ENCODE results near the gene HDAC6.

Gene HDAC6

DNA sequence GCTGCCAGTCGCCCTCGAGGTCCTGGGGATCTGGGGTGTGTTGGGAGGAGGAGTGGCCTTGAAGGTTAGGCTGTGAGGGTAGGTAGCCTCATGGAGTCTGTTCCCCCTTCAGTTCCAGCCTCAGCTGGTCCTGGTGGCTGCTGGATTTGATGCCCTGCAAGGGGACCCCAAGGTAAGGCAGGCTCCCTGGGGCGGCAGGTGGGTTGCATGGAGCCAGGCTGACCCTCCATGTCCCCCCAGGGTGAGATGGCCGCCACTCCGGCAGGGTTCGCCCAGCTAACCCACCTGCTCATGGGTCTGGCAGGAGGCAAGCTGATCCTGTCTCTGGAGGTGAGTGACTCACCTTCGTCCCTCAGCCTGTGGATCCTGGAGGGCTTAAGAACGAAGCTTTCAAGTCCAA is 12.9 kb downstream of the HDAC6 start:
- no peak overlapping the region for H4K91ac ChIP-seq (ENCODE audit: low read depth, low read length)
- no peak overlapping the region for H3K4ac ChIP-seq (ENCODE audit: low read depth, low read length)

GRCh38 chrX:48815266-48815665 is 13.4 kb downstream of the HDAC6 start:
- WGBS (ENCODE audit: extremely low coverage, insufficient coverage, insufficient read length): no CpG with 5 or more reads among the region's 8 CpGs
- Histone ChIP-seq H2BK5ac (ENCODE audit: low read depth, low read length, poor library complexity) (no peak overlapping the region), H4K8ac (ENCODE audit: low read depth, low read length) (no peak overlapping the region), H3K14ac (ENCODE audit: low read length) (no peak overlapping the region), H3K27ac (ENCODE audit: low read depth, low read length) (no peak overlapping the region), H4K91ac (ENCODE audit: low read depth, low read length) (no peak overlapping the region), H3K4me2 (ENCODE audit: low read length) (no peak overlapping the region), H3K4ac (ENCODE audit: low read depth, low read length) (no peak overlapping the region), H3K36me3 (ENCODE audit: control insufficient read depth in 1 of 2, insufficient read depth in 2 of 2, low read length in 2 of 2) (peaks cover 47 to 54% of the 10 kb centered on the region in 2 experiments), H3K79me2 (ENCODE audit: control insufficient read depth, insufficient read depth, low read length, poor library complexity) (no peaks in the 10 kb centered on the region), H2BK12ac (ENCODE audit: low read length) (no peak overlapping the region), H3K79me1 (ENCODE audit: low read length) (no peaks in the 10 kb centered on the region), H4K12ac (ENCODE audit: low read depth, low read length) (no peak overlapping the region), H3K9ac (ENCODE audit: low read length) (no peak overlapping the region), H2BK120ac (ENCODE audit: insufficient read depth, low read length, poor library complexity) (no peak overlapping the region), H3K18ac (ENCODE audit: low read length) (no peak overlapping the region), H3K4me3 (ENCODE audit: low read depth, low read length) (no peak overlapping the region), H3K27me3 (ENCODE audit: insufficient read depth, low read length) (no peaks in the 10 kb centered on the region), H3K23ac (ENCODE audit: low read length) (no peak overlapping the region), H3K9me3 (ENCODE audit: insufficient read depth, low read depth, low read length) (no peaks in the 10 kb centered on the region), H3K4me1 (ENCODE audit: control insufficient read depth in 1 of 2, insufficient read depth in 2 of 2, low read length in 2 of 2) (no peaks in the 10 kb centered on the region), H2AK5ac (ENCODE audit: low read length) (no peak overlapping the region), H2AFZ (ENCODE audit: insufficient read depth, low read length, poor library complexity) (no peak overlapping the region)
- DNase-seq: no peak

More for the DNA sequence above, 12.9 kb downstream of the HDAC6 start:
- no peak overlapping the region for H2BK12ac ChIP-seq (ENCODE audit: low read length)
- no CpG with 5 or more reads among the region's 8 CpGs for WGBS (ENCODE audit: extremely low coverage, insufficient coverage, insufficient read length)
- no peak overlapping the region for H3K4me2 ChIP-seq (ENCODE audit: low read length)
- no peak overlapping the region for H2BK120ac ChIP-seq (ENCODE audit: insufficient read depth, low read length, poor library complexity)
- no peak overlapping the region for H4K12ac ChIP-seq (ENCODE audit: low read depth, low read length)
- no peak overlapping the region for H3K27ac ChIP-seq (ENCODE audit: low read depth, low read length)
- H3K79me2 ChIP-seq (ENCODE audit: control insufficient read depth, insufficient read depth, low read length, poor library complexity): no peaks in the 10 kb centered on the region
- H3K14ac ChIP-seq (ENCODE audit: low read length): no peak overlapping the region
- no peaks in the 10 kb centered on the region for H3K4me1 ChIP-seq (ENCODE audit: control insufficient read depth in 1 of 2, insufficient read depth in 2 of 2, low read length in 2 of 2)
- H3K4me3 ChIP-seq (ENCODE audit: low read depth, low read length): no peak overlapping the region
- DNase-seq: peak in 1 of 2 donors; percentile 13
- no peak overlapping the region for H3K9ac ChIP-seq (ENCODE audit: low read length)
- H2BK5ac ChIP-seq (ENCODE audit: low read depth, low read length, poor library complexity): no peak overlapping the region
- H4K8ac ChIP-seq (ENCODE audit: low read depth, low read length): no peak overlapping the region
- H3K27me3 ChIP-seq (ENCODE audit: insufficient read depth, low read length): no peaks in the 10 kb centered on the region
- no peak overlapping the region for H3K18ac ChIP-seq (ENCODE audit: low read length)
- no peak overlapping the region for H3K23ac ChIP-seq (ENCODE audit: low read length)
- peaks cover 44 to 50% of the 10 kb centered on the region in 2 experiments for H3K36me3 ChIP-seq (ENCODE audit: control insufficient read depth in 1 of 2, insufficient read depth in 2 of 2, low read length in 2 of 2)
- no peak overlapping the region for H2AK5ac ChIP-seq (ENCODE audit: low read length)
- no peak overlapping the region for H2AFZ ChIP-seq (ENCODE audit: insufficient read depth, low read length, poor library complexity)
- no peaks in the 10 kb centered on the region for H3K9me3 ChIP-seq (ENCODE audit: insufficient read depth, low read depth, low read length)
- no peaks in the 10 kb centered on the region for H3K79me1 ChIP-seq (ENCODE audit: low read length)

GRCh38 chrX:48816014-48816810 is 14.3 kb downstream of the HDAC6 start:
- H3K36me3 ChIP-seq (ENCODE audit: control insufficient read depth in 1 of 2, insufficient read depth in 2 of 2, low read length in 2 of 2): peaks cover 48 to 54% of the 10 kb centered on the region in 2 experiments
- no peak overlapping the region for H3K14ac ChIP-seq (ENCODE audit: low read length)
- H3K23ac ChIP-seq (ENCODE audit: low read length): no peak overlapping the region
- H3K4me1 ChIP-seq (ENCODE audit: control insufficient read depth in 1 of 2, insufficient read depth in 2 of 2, low read length in 2 of 2): no peaks in the 10 kb centered on the region
- no peak overlapping the region for H3K18ac ChIP-seq (ENCODE audit: low read length)
- no peak overlapping the region for H4K91ac ChIP-seq (ENCODE audit: low read depth, low read length)
- H3K4ac ChIP-seq (ENCODE audit: low read depth, low read length): no peak overlapping the region
- H3K27me3 ChIP-seq (ENCODE audit: insufficient read depth, low read length): no peaks in the 10 kb centered on the region
- H3K4me2 ChIP-seq (ENCODE audit: low read length): no peak overlapping the region
- H4K12ac ChIP-seq (ENCODE audit: low read depth, low read length): no peak overlapping the region
- no peak overlapping the region for H2BK120ac ChIP-seq (ENCODE audit: insufficient read depth, low read length, poor library complexity)
- H3K27ac ChIP-seq (ENCODE audit: low read depth, low read length): no peak overlapping the region
- no peak overlapping the region for H2AK5ac ChIP-seq (ENCODE audit: low read length)
- no peak overlapping the region for H2AFZ ChIP-seq (ENCODE audit: insufficient read depth, low read length, poor library complexity)
- H2BK5ac ChIP-seq (ENCODE audit: low read depth, low read length, poor library complexity): no peak overlapping the region
- no peak overlapping the region for H4K8ac ChIP-seq (ENCODE audit: low read depth, low read length)
- DNase-seq: no peak
- no peaks in the 10 kb centered on the region for H3K79me2 ChIP-seq (ENCODE audit: control insufficient read depth, insufficient read depth, low read length, poor library complexity)
- H3K9me3 ChIP-seq (ENCODE audit: insufficient read depth, low read depth, low read length): no peaks in the 10 kb centered on the region
- WGBS (ENCODE audit: extremely low coverage, insufficient coverage, insufficient read length): no CpG with 5 or more reads among the region's 18 CpGs
- H2BK12ac ChIP-seq (ENCODE audit: low read length): no peak overlapping the region
- no peak overlapping the region for H3K9ac ChIP-seq (ENCODE audit: low read length)
- no peak overlapping the region for H3K4me3 ChIP-seq (ENCODE audit: low read depth, low read length)
- H3K79me1 ChIP-seq (ENCODE audit: low read length): no peaks in the 10 kb centered on the region

DNA sequence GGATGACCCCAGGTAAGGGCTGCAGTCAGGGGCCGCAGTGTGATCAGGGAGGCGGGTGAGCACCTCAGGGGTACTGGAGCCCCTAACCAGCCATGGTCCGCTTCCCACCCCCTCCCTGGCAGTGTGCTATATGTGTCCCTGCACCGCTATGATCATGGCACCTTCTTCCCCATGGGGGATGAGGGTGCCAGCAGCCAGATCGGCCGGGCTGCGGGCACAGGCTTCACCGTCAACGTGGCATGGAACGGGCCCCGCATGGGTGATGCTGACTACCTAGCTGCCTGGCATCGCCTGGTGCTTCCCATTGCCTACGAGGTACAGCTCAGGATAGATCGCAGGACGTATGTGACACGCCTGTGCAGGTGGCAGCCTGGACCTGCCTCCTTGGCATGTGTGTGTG is 16.2 kb downstream of the HDAC6 start:
- Histone ChIP-seq H3K4ac (ENCODE audit: low read depth, low read length) (no peak overlapping the region), H3K14ac (ENCODE audit: low read length) (no peak overlapping the region), H2BK5ac (ENCODE audit: low read depth, low read length, poor library complexity) (no peak overlapping the region), H3K27me3 (ENCODE audit: insufficient read depth, low read length) (no peaks in the 10 kb centered on the region), H3K4me1 (ENCODE audit: control insufficient read depth in 1 of 2, insufficient read depth in 2 of 2, low read length in 2 of 2) (no peaks in the 10 kb centered on the region), H4K8ac (ENCODE audit: low read depth, low read length) (no peak overlapping the region), H3K79me2 (ENCODE audit: control insufficient read depth, insufficient read depth, low read length, poor library complexity) (no peaks in the 10 kb centered on the region), H3K4me3 (ENCODE audit: low read depth, low read length) (no peak overlapping the region), H2AK5ac (ENCODE audit: low read length) (no peak overlapping the region), H4K12ac (ENCODE audit: low read depth, low read length) (no peak overlapping the region), H3K23ac (ENCODE audit: low read length) (no peak overlapping the region), H3K4me2 (ENCODE audit: low read length) (no peak overlapping the region), H2BK120ac (ENCODE audit: insufficient read depth, low read length, poor library complexity) (no peak overlapping the region), H3K18ac (ENCODE audit: low read length) (no peak overlapping the region), H4K91ac (ENCODE audit: low read depth, low read length) (no peak overlapping the region), H2BK12ac (ENCODE audit: low read length) (no peak overlapping the region), H3K27ac (ENCODE audit: low read depth, low read length) (no peak overlapping the region), H3K9ac (ENCODE audit: low read length) (no peak overlapping the region), H3K36me3 (ENCODE audit: control insufficient read depth in 1 of 2, insufficient read depth in 2 of 2, low read length in 2 of 2) (peaks cover 58 to 65% of the 10 kb centered on the region in 2 experiments), H2AFZ (ENCODE audit: insufficient read depth, low read length, poor library complexity) (no peak overlapping the region), H3K9me3 (ENCODE audit: insufficient read depth, low read depth, low read length) (no peaks in the 10 kb centered on the region), H3K79me1 (ENCODE audit: low read length) (no peaks in the 10 kb centered on the region)
- peak in 1 of 2 donors; percentile 45 for DNase-seq
- no CpG with 5 or more reads among the region's 16 CpGs for whole genome bisulfite sequencing (ENCODE audit: extremely low coverage, insufficient coverage, insufficient read length)
